Calu3 (cell line): Measurements from ENCODE around the gene TRMT2A. TPM values are rescaled to one million over a fixed set of nuclear protein-coding genes. Genes with fewer than 3 reads are reported as not detected.

Source experiments
- BruUV-seq: library from RNA; stranded (reverse); fragments of 400-500 nt; replicated peaks from 2 replicates; lab custom pipeline; 2021; lab: Mats Ljungman, UMichigan
- CTCF ChIA-PET: fragments of 300-600 bp; sonication (Branson Sonifier 250); formaldehyde crosslinking; loops from one replicate; lab custom pipeline; 2022; ENCODE audit warnings: antibody characterized with exemption; lab: Charles Lee
- DNase-seq: peaks from one replicate; pipeline ENCODE4 v3.0.0; 2022
- H3K27ac Mint-ChIP-seq: one replicate; pipeline ENCODE4 v1.8.0; 2022; ENCODE audit warnings: mixed read lengths; ENCODE audit not compliant: unreplicated experiment
- H3K27me3 Mint-ChIP-seq: one replicate; pipeline ENCODE4 v1.8.0; 2022; ENCODE audit warnings: mixed read lengths; ENCODE audit not compliant: unreplicated experiment
- H3K36me3 Mint-ChIP-seq: one replicate; pipeline ENCODE4 v1.8.0; 2022; ENCODE audit warnings: mild to moderate bottlenecking, moderate library complexity, mixed read lengths; ENCODE audit not compliant: insufficient read depth, unreplicated experiment
- H3K4me1 Mint-ChIP-seq: one replicate; pipeline ENCODE4 v1.8.0; 2022; ENCODE audit warnings: mild to moderate bottlenecking, low read depth, mixed read lengths; ENCODE audit not compliant: unreplicated experiment
- H3K4me3 Mint-ChIP-seq: one replicate; pipeline ENCODE4 v1.8.0; 2022; ENCODE audit warnings: mild to moderate bottlenecking, low read depth, moderate library complexity, mixed read lengths; ENCODE audit not compliant: unreplicated experiment
- H3K9me3 Mint-ChIP-seq: one replicate; pipeline ENCODE4 v1.8.0; 2022; ENCODE audit warnings: low read depth, mixed read lengths; ENCODE audit not compliant: unreplicated experiment
- intact Hi-C: fragments of 100-400 bp; cut with micrococcal nuclease; formaldehyde crosslinking; loops from one replicate; pipeline ENCODE4 v1.10.0; 2022; ENCODE audit not compliant: unreplicated experiment
- total RNA-seq: library from RNA; stranded (reverse); gene quantifications from 2 replicates; pipeline ENCODE4 v1.2.3, GENCODE V29; 2022
- TF ChIP-seq, protein P1 (sequence below): fragments of 200-600 bp; IDR thresholded peaks from one replicate; pipeline ENCODE4 v1.8.0; 2022; ENCODE audit warnings: antibody characterized with exemption; ENCODE audit not compliant: unreplicated experiment

TRMT2A gene
- total RNA-seq, 1 experiment from 2014 or later, result 63.0 TPM

DNA sequence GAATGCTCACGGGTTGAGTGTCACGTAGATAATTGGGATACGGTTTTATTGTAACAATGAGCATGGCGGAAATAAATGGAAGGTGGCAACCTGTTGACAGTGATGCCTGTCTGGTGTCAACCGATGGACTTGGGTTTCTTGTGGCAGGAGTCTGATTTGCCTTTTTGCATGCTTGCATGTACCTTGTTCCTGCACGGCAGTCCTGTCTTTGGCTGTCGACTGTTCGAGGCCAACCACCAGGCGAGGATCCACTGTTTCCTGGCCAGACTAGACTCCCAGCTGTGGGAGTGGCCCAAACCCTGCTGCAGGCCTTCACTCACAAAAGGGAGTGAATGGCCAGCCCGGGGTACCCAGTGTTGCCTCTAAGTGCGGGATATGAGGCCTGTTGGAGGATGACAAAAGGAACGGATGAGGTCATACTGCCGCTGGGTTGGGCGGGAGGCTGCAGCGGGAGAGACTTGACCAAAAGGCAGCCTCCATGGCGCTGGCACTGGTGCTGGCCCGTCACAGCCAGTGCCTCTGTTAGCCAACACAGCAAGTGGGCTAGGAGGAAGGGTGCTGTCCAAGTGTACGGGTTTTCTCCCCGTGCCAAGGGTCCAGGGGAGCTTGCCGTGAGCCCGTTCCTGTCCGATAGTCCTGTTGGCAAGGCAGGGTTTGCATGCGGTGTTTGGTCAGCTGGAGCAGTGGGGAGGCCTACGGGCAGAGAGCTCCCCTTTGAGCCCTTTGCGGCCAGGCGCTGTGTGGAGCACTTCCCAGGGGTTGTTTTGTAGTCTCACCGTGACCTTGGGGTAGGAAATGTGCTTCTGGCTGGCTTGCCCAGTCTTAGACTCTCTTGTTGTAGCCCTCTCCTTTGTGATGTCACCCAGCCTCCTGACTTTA, 36.0 kb downstream of the TRMT2A start:
- CTCF ChIA-PET, result no interaction called here
- intact Hi-C loops, result no loop called here
- peak overlapping the region; percentile 92 for H3K4me3 Mint-ChIP-seq
- no peaks in the 10 kb centered on the region for H3K9me3 Mint-ChIP-seq
- peak; percentile 30 for DNase-seq
- peaks cover 53% of the 10 kb centered on the region for H3K36me3 Mint-ChIP-seq
- no peaks in the 10 kb centered on the region for H3K27me3 Mint-ChIP-seq
- TF ChIP-seq, protein P1, sequence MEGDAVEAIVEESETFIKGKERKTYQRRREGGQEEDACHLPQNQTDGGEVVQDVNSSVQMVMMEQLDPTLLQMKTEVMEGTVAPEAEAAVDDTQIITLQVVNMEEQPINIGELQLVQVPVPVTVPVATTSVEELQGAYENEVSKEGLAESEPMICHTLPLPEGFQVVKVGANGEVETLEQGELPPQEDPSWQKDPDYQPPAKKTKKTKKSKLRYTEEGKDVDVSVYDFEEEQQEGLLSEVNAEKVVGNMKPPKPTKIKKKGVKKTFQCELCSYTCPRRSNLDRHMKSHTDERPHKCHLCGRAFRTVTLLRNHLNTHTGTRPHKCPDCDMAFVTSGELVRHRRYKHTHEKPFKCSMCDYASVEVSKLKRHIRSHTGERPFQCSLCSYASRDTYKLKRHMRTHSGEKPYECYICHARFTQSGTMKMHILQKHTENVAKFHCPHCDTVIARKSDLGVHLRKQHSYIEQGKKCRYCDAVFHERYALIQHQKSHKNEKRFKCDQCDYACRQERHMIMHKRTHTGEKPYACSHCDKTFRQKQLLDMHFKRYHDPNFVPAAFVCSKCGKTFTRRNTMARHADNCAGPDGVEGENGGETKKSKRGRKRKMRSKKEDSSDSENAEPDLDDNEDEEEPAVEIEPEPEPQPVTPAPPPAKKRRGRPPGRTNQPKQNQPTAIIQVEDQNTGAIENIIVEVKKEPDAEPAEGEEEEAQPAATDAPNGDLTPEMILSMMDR, result no peak
- TSS peak; percentile 22 for BruUV-seq
- H3K4me1 Mint-ChIP-seq, result peaks cover 36% of the 10 kb centered on the region
- peak overlapping the region; percentile 63 for H3K27ac Mint-ChIP-seq

DNA sequence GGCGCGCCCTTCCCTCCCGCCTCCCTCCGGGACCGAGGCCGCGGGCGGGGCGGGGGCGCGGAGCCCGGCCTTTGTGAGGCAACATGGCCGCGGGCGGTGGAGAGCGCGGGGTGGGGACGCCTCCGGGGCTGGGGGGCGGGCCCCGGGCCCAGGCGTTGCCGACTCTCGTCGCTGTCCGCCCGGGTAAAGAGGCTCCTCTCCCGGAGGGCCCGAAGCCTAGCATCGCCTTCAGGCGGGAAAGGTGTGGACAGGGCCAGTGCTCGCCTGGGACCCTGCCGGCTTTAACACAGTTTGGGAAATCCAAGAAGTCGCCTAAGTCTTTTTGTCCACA, 36.6 kb downstream of the TRMT2A start:
- no TSS peak for BruUV-seq
- Mint-ChIP-seq H3K36me3 (peaks cover 49% of the 10 kb centered on the region), H3K9me3 (no peaks in the 10 kb centered on the region), H3K4me3 (peak overlapping the region; percentile 92), H3K27ac (peak overlapping the region; percentile 63), H3K27me3 (no peaks in the 10 kb centered on the region), H3K4me1 (peaks cover 36% of the 10 kb centered on the region)
- peak; percentile 81 for DNase-seq
- CTCF ChIA-PET, result no interaction called here
- intact Hi-C loops, result no loop called here
- TF ChIP-seq, protein P1, result no peak

DNA sequence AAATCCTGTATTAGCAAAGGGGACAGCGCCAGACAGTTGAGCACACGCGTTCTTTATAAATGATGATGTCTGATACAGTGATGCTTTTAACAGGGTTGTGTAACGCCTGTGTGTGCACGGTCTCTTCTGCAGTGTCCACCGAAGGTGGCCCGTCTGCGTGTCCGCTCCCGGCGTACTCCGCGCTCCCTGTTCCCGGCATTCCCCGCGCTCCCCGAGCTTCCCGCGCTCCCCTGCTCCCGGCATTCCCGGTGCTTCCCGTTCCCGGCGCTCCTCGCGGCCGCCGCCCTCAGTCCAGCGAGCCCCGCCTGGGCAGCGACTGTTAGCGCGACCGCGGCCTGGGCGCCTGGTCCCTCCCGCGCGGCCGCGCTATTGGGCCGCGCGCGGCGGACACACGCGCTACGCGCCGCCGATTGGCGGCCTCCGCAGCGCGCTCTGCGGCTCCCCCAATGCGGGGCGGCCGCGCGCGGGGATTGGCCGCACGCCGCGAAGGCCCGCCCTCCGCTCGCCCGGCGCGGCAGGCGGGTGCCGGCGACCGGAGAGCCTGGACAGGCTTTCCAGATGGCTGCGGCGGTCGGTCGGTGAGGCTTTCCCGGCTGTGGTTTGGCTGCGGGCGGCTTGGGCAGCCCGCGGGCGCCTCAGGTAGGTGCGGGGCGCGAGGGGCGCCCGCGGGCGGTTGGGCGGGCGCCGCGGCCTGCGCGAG, 37.1 kb downstream of the TRMT2A start, which contains the start of gene DGCR8:
Gene DGCR8 (plus strand): TSS at position 497 of the 700 bp plus-strand sequence. CDS start 5,723 bp downstream, outside the sequence.
- TF ChIP-seq, protein P1, result no peak
- CTCF ChIA-PET, result interaction anchor here (0.6 kb wide), 1 partner anchor 23 kb away, joined by 5 read pairs; no protein-coding TSS in a partner anchor
- H3K27ac Mint-ChIP-seq, result peak within 1 kb of the TSS; percentile 82
- H3K36me3 Mint-ChIP-seq, result peaks cover 45% of the 10 kb centered on the region
- BruUV-seq, result no TSS peak
- H3K4me3 Mint-ChIP-seq, result peak within 1 kb of the TSS; percentile 92
- no peaks in the 10 kb centered on the region for H3K9me3 Mint-ChIP-seq
- peaks cover 35% of the 10 kb centered on the region for H3K4me1 Mint-ChIP-seq
- DNase-seq, result peak; percentile 96
- H3K27me3 Mint-ChIP-seq, result no peaks in the 10 kb centered on the region
- intact Hi-C loops, result no loop called here

DNA sequence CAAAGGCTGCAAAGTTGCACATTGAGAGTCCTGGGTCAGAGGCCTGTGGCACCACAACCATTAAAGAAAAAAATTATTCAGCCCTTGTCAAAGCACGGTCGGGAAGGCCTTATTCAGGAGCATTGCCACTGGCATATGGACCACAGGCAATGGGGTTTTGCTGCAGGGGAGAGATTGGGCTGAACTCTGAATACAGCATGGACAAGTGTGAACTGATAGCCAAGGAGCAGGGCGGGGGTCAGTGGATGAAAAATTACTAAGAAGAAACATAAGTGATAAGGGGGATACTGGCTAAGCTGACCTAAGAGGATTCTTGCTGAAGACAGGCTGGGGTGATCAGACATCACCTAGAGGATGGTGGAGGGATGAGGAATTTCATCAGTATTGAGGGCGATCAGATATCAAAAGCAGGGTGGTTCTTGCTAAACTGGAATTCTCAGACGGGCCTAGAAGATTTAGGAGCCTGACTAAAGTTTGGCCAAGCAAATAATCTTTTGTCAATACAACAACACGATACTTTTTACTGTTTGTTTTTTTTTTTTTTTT, 40.3 kb downstream of the TRMT2A start:
- TF ChIP-seq, protein P1, result no peak
- Mint-ChIP-seq H3K9me3 (no peaks in the 10 kb centered on the region), H3K4me3 (no peak overlapping the region), H3K4me1 (peaks cover 6% of the 10 kb centered on the region), H3K36me3 (peaks cover 21% of the 10 kb centered on the region), H3K27ac (no peak overlapping the region), H3K27me3 (no peaks in the 10 kb centered on the region)
- DNase-seq, result no peak
- intact Hi-C loops, result no loop called here
- CTCF ChIA-PET, result no interaction called here
- BruUV-seq, result no TSS peak
